ENCODE results near the gene SMCR8. TPM values are rescaled to one million over a fixed set of nuclear protein-coding genes. Genes with fewer than 3 reads are reported as not detected.
A peak's percentile ranks its signal among the peaks of the same experiment; 100 is the strongest.

Gene SMCR8
- total and polyA plus RNA-seq, 9 of the 15 experiments (the other 6 are each of a cell fraction or from before 2014, with no cell fraction given) = 0.25 to 8.8 (median 4.9) TPM

DNA sequence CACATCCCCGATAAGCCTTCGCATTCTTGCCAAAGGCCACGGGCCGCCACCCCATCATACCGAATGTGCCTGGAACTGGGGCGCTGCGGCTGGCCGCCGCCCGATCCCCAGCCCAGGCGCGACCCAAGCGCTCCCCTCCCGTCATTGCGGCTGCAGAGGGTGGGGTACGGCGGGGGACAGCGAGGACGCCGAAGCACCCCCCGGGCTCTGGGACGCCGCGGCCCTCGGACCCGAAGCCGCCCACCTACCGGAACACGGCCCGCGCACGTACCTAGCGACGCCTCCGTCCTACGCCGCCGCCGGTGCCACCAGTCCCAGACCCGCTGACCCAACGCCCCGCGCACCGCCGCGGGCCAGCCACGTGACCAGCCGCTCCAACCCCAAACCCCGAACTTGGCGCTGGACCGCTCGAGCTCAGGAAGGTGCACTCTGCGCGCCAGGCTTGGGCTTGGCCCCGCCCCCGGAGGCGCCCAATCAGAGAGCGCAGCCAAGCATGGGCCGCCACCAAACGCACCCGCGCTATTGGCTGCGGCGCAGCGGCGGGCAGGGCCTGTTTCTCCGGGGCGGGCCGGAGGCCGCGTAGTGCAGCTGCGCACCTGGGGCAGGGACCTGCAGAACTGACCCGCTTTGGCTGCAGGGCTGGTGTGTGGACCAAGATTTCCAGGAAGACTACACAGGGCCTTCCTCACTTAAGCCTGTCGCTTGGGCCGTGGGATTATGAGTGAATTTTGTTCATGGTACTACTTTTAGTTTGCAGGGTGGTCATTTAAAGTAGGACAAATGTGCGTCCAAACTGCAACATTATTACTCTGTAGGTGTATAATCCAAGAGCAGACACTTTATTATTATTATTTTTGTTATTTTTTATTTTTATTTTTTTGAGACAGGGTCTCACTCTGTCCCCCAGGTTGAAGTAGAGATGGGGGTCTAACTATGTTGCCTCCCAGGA lies 48.3 kb downstream of the SMCR8 start, which contains the start of gene SHMT1 (continued):
- TF ChIP-seq IRF9 (tag; IDR thresholded peaks at IDR 0.05) (no peak), MCM3 (IDR thresholded peaks at IDR 0.05) (no peak), LARP7 (IDR thresholded peaks at IDR 0.05) (no peak), ZNF512 (tag; IDR thresholded peaks at IDR 0.05) (no peak), MGA (IDR thresholded peaks at IDR 0.05) (peak; percentile 69), ZNF717 (CRISPR knock-in tag; IDR thresholded peaks at IDR 0.05) (no peak)

Measured in K562 (cell line).